Brain microvascular endothelial cell (primary cell): Measurements from ENCODE around the gene BZW1.
A peak's percentile ranks its signal among the peaks of the same experiment; 100 is the strongest.
"Not testable (repeated sequence)": the region's sequence is repeated elsewhere in the genome, so short reads cannot be mapped to it uniquely, and the experiment has no call there.

ENCODE experiments used
- DNase-seq: peaks from one replicate; pipeline ENCODE4 v3.0.0-alpha.2; 2020
- H3K27ac ChIP-seq: fragments of 250-450 bp; sonication (Bioruptor Pico); 2 replicates; pipeline ENCODE4 v1.5.1; 2020; ENCODE audit warnings: mild to moderate bottlenecking, moderate library complexity
- H3K27me3 ChIP-seq: fragments of 250-450 bp; sonication (Bioruptor Pico); replicated peaks from 2 replicates; pipeline ENCODE4 v1.5.1; 2020; ENCODE audit warnings: mild to moderate bottlenecking
- H3K36me3 ChIP-seq: fragments of 250-450 bp; sonication (Bioruptor Pico); replicated peaks from 2 replicates; pipeline ENCODE4 v1.5.1; 2020; ENCODE audit warnings: mild to moderate bottlenecking
- H3K4me3 ChIP-seq: 2 replicates; pipeline ENCODE4 v1.5.1; 2011; ENCODE audit warnings: low read depth, mild to moderate bottlenecking, control low read depth, low read length, moderate library complexity
- in situ Hi-C: cut with HindIII; loops from 2 replicates; pipeline ENCODE4 v1.10.0; 2017; ENCODE audit warnings: low sequenced_read_pairs, low pct_ligation_motif_present
- TF ChIP-seq, protein P1 (sequence below): IDR thresholded peaks from 2 replicates; pipeline ENCODE4 v1.5.1; 2011; ENCODE audit warnings: low read depth, mild to moderate bottlenecking, moderate library complexity, low read length, control low read depth, inconsistent platforms; ENCODE audit errors: missing control alignments

The BZW1 gene

DNA sequence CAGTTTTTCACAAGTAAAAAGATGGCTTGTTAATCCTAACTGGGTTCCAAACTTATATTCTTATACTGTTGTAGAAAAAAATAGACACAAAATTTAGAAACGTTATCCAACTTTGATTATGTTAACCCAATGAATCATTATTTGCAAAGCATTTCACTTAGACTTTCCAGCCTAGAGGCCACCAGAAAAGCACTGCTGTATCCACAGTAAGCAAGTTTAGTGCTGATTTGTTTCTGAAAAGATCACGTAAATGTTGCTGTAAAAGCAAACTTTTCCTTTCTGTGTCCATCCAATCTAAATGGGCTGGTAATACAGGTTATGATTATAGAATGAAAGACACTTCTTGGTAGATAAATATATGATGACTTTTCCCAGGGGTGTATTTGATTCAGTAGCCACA lies 17.6 kb upstream of the BZW1 start:
- no peaks in the 10 kb centered on the region for H3K27me3 ChIP-seq
- TF ChIP-seq, protein P1, sequence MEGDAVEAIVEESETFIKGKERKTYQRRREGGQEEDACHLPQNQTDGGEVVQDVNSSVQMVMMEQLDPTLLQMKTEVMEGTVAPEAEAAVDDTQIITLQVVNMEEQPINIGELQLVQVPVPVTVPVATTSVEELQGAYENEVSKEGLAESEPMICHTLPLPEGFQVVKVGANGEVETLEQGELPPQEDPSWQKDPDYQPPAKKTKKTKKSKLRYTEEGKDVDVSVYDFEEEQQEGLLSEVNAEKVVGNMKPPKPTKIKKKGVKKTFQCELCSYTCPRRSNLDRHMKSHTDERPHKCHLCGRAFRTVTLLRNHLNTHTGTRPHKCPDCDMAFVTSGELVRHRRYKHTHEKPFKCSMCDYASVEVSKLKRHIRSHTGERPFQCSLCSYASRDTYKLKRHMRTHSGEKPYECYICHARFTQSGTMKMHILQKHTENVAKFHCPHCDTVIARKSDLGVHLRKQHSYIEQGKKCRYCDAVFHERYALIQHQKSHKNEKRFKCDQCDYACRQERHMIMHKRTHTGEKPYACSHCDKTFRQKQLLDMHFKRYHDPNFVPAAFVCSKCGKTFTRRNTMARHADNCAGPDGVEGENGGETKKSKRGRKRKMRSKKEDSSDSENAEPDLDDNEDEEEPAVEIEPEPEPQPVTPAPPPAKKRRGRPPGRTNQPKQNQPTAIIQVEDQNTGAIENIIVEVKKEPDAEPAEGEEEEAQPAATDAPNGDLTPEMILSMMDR = no peak
- no peaks in the 10 kb centered on the region for H3K36me3 ChIP-seq

DNA sequence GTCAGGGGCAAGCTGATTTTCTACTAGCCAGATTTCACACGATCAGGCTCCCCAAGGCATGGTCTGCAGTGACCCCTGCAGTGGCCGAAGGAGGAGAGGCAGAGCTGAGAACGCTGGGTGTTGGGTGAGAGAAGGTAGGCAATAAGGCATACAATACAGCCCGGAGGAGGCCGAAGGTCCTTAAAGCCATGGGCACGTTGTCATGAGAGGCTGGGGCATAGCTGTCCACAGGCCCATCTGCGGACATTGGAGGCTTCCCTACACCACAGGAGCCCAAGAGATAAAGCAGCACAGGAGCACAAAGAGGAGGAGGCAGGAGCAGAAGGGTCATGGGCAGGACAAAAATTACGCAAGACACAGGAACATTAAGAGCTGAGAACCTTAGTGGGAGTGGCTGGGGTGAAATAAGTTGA lies 16.7 kb upstream of the BZW1 start:
- H3K36me3 ChIP-seq = no peaks in the 10 kb centered on the region
- in situ Hi-C loops = no loop called here
- TF ChIP-seq, protein P1 = no peak
- DNase-seq = peak; percentile 33
- no peaks in the 10 kb centered on the region for H3K27me3 ChIP-seq
- no peak overlapping the region for H3K27ac ChIP-seq
- no peak overlapping the region for H3K4me3 ChIP-seq

More for the DNA sequence above, 17.6 kb upstream of the BZW1 start:
- in situ Hi-C loops = no loop called here
- Histone ChIP-seq H3K4me3 (no peak overlapping the region), H3K27ac (no peak overlapping the region)
- DNase-seq = no peak

DNA sequence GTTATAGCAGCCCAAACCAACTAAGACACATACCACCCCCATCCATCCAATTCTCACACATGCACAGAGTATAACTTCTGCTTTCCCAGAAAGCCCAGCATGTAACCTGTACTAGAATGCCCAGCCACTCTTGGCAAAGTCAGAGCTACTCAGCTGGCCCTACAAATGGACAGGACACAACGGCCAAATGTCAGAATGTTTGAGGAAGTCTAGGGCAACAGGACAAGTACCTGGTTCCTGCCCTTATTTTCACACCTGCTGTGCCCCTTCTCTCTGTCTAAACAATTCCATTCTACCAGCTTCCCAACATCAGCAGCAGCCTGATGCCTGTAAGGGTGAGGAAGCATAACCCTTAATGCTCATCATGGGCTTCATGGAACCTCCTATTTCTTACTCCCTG lies 15.1 kb upstream of the BZW1 start:
- Histone ChIP-seq H3K27ac (no peak overlapping the region), H3K36me3 (no peaks in the 10 kb centered on the region), H3K27me3 (no peaks in the 10 kb centered on the region), H3K4me3 (no peak overlapping the region)
- in situ Hi-C loops = no loop called here
- TF ChIP-seq, protein P1 = no peak
- DNase-seq = no peak

DNA sequence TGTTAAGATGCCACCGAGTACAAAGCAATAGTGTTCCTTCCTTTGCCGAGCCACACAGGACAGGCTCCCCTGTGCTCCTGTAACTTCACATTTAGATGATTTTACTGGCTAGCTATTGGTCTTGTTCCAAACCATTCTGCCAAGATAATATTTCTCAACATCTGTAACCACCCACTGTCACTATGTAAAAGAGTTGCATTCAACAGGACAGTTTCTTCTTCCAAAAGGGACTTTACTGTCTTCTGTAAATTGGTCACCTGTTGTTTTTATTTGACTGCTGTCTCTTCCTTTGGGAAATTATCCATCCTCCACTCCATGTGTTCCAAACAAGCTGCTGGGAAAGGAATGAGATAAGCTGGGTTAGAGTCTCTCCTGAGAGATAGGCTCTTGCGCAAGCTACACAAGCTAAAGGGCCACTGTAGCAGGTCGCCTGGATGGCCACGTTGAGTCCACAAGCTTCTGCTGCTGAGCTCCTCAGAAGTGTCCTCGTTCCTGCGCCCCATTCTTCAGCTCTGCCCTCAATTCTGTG lies 14.4 kb upstream of the BZW1 start:
- in situ Hi-C loops = no loop called here
- Histone ChIP-seq H3K36me3 (no peaks in the 10 kb centered on the region), H3K27ac (no peak overlapping the region), H3K4me3 (no peak overlapping the region), H3K27me3 (no peaks in the 10 kb centered on the region)
- no peak for DNase-seq
- TF ChIP-seq, protein P1 = no peak

DNA sequence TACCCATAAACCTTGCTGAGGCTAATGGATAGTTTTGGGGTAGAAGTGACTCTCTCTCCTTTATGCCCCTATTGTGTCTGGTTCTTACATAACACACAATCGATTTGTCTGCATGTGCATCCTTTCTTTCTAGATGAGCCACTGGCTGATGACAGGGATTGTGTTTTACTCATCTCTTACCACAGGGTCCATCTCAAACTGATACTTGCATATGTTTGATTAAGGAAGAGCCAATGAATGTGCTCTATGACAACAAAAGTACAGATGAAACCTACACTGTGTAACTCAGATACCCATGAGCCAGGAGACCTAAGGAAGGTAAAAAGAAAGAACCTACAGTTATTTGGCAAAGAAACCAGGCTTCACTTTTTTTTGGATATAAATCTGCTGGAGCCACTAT lies 13.2 kb upstream of the BZW1 start:
- in situ Hi-C loops = no loop called here
- no peaks in the 10 kb centered on the region for H3K36me3 ChIP-seq
- no peak overlapping the region for H3K4me3 ChIP-seq
- no peak for DNase-seq
- H3K27ac ChIP-seq = no peak overlapping the region
- H3K27me3 ChIP-seq = no peaks in the 10 kb centered on the region
- TF ChIP-seq, protein P1 = no peak

DNA sequence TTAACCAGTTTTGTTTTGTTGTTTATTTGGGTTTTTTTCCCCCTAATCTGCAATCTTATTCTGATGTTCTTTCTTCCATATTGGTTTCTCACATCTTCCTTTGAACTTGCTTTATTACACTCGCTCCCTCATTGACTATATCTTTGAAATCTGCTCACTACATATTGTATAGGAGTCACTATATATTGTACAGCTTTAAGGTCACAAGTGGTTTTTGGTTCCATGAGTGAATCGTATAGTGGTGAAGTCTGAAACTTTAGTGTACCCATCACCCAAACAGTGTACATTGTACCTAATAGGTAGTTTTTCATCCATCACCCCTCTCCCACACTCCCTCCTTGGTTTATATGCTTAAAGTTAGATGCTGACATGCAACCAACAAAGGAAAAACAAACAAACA lies 11.3 kb upstream of the BZW1 start:
- DNase-seq = no peak
- Histone ChIP-seq H3K27ac (no peak overlapping the region), H3K4me3 (no peak overlapping the region), H3K27me3 (no peaks in the 10 kb centered on the region), H3K36me3 (no peaks in the 10 kb centered on the region)
- TF ChIP-seq, protein P1 = no peak
- in situ Hi-C loops = no loop called here

DNA sequence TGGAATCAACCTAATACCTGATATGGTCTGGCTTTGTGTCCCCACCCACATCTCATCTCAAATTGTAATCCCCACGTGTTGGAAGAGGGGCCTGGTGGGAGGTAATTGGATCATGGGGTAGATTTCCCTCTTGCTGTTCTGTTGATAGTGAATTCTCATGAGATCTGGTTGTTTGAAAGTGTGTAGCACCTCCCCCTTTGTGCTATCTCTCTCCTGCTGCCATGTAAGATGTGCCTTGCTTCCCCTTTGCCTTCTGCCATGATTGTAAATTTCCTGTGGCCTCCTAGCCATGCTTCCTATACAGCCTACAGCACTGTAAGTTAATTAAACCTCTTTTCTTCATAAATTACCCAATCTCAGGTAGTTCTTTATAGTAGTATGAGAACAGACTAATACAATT lies 10.3 kb upstream of the BZW1 start:
- in situ Hi-C loops, H3K4me3 ChIP-seq, DNase-seq, H3K36me3 ChIP-seq, H3K27ac ChIP-seq, H3K27me3 ChIP-seq: not testable (repeated sequence)
